GM23338 (cell line): ENCODE results near the gene ALOX15B. TPM values are rescaled to one million over a fixed set of nuclear protein-coding genes. Genes with fewer than 3 reads are reported as not detected.

Experiments used
- ATAC-seq: fragments of 200-7000 bp; cut with Tn5 transposase; 3 replicates; pipeline ENCODE4 v1.9.1; 2020
- DNase-seq: peaks from one replicate; pipeline ENCODE4 v3.0.0-alpha.2; 2015; ENCODE audit warnings: low spot score
- H2AFZ ChIP-seq: fragments of 200-600 bp; sonication (generic); 2 replicates; pipeline ENCODE4 v1.8.0; 2016; ENCODE audit warnings: antibody characterized with exemption, mild to moderate bottlenecking, moderate library complexity
- H3F3A ChIP-seq: fragments of 200-600 bp; sonication (generic); replicated peaks from 2 replicates; pipeline ENCODE4 v1.8.0; 2017; ENCODE audit warnings: antibody characterized with exemption, mixed run types, low read depth
- H3K27ac ChIP-seq: fragments of 200-600 bp; sonication (generic); 2 replicates; pipeline ENCODE4 v1.6.1; 2016; ENCODE audit warnings: low read depth
- H3K27me3 ChIP-seq: fragments of 200-600 bp; sonication (generic); 2 replicates; pipeline ENCODE4 v1.8.0; 2016; ENCODE audit warnings: mild to moderate bottlenecking, mixed run types, moderate library complexity; ENCODE audit not compliant: insufficient read depth
- H3K36me3 ChIP-seq: fragments of 200-600 bp; sonication (generic); 2 replicates; pipeline ENCODE4 v1.8.0; 2016; ENCODE audit warnings: mild to moderate bottlenecking; ENCODE audit not compliant: insufficient read depth
- H3K4me1 ChIP-seq: fragments of 200-600 bp; sonication (generic); 2 replicates; pipeline ENCODE4 v1.8.0; 2016; ENCODE audit warnings: mild to moderate bottlenecking, moderate library complexity; ENCODE audit not compliant: insufficient read depth
- H3K4me2 ChIP-seq: fragments of 200-600 bp; sonication (generic); 2 replicates; pipeline ENCODE4 v1.7.1; 2017; ENCODE audit warnings: mixed run types
- H3K4me3 ChIP-seq: fragments of 200-600 bp; sonication (generic); 2 replicates; pipeline ENCODE4 v1.6.1; 2016; ENCODE audit warnings: mixed run types
- H3K79me2 ChIP-seq: fragments of 200-600 bp; sonication (generic); replicated peaks from 2 replicates; pipeline ENCODE4 v1.8.0; 2017; ENCODE audit warnings: mild to moderate bottlenecking; ENCODE audit not compliant: insufficient read depth
- H3K9me2 ChIP-seq: fragments of 200-600 bp; sonication (generic); 2 replicates; pipeline ENCODE4 v1.8.0; 2017; ENCODE audit not compliant: insufficient read depth
- H4K20me1 ChIP-seq: fragments of 200-600 bp; sonication (generic); replicated peaks from 2 replicates; pipeline ENCODE4 v1.8.0; 2017; ENCODE audit warnings: mild to moderate bottlenecking; ENCODE audit not compliant: insufficient read depth
- H3K27ac Mint-ChIP-seq: 2 replicates; pipeline ENCODE4 v1.8.0; 2020; ENCODE audit warnings: inconsistent platforms, mild to moderate bottlenecking, moderate library complexity, mixed read lengths
- H3K27me3 Mint-ChIP-seq: 3 replicates; pipeline ENCODE4 v1.8.0; 2022; ENCODE audit warnings: low read depth, mild to moderate bottlenecking, moderate library complexity, mixed read lengths, inconsistent platforms; ENCODE audit not compliant: insufficient read depth, poor library complexity
- H3K36me3 Mint-ChIP-seq: 3 replicates; pipeline ENCODE4 v1.8.0; 2021; ENCODE audit warnings: low read depth, mild to moderate bottlenecking, inconsistent platforms, moderate library complexity, mixed read lengths
- H3K4me1 Mint-ChIP-seq: 3 replicates; pipeline ENCODE4 v1.8.0; 2020; ENCODE audit warnings: mild to moderate bottlenecking, inconsistent platforms, mixed read lengths
- H3K4me3 Mint-ChIP-seq: 3 replicates; pipeline ENCODE4 v1.8.0; 2021; ENCODE audit warnings: moderate library complexity, mild to moderate bottlenecking, inconsistent platforms, mixed read lengths
- H3K9me3 Mint-ChIP-seq: 3 replicates; pipeline ENCODE4 v1.8.0; 2020; ENCODE audit warnings: moderate library complexity, mild to moderate bottlenecking, inconsistent platforms, mixed read lengths
- CREB1 ChIP-seq: fragments of 250-450 bp; sonication (Bioruptor Pico); IDR thresholded peaks from 2 replicates; pipeline ENCODE4 v1.5.0; 2020; ENCODE audit warnings: low read depth, mild to moderate bottlenecking, moderate library complexity
- EZH2 ChIP-seq: fragments of 200-600 bp; sonication (generic); IDR thresholded peaks from one replicate; pipeline ENCODE4 v1.8.0; 2017; ENCODE audit warnings: antibody characterized with exemption, mild to moderate bottlenecking, low read depth; ENCODE audit not compliant: unreplicated experiment
- EZH2phosphoT487 ChIP-seq: fragments of 200-600 bp; sonication (generic); IDR thresholded peaks from one replicate; pipeline ENCODE4 v1.8.1; 2018; ENCODE audit warnings: antibody characterized with exemption; ENCODE audit not compliant: unreplicated experiment
- JUNB ChIP-seq: IDR thresholded peaks from one replicate; pipeline ENCODE4 v1.6.1; 2016; ENCODE audit warnings: antibody characterized with exemption; ENCODE audit not compliant: unreplicated experiment
- NANOG ChIP-seq: IDR thresholded peaks from 2 replicates; pipeline ENCODE4 v1.6.1; 2016; ENCODE audit warnings: antibody characterized with exemption, borderline replicate concordance
- POLR2AphosphoS5 ChIP-seq: IDR thresholded peaks from 2 replicates; pipeline ENCODE4 v1.6.1; 2016; ENCODE audit warnings: antibody characterized with exemption, low read depth
- STAT1 ChIP-seq: IDR thresholded peaks from one replicate; pipeline ENCODE4 v1.6.1; 2016; ENCODE audit warnings: antibody characterized with exemption; ENCODE audit not compliant: unreplicated experiment
- ZNF114 ChIP-seq: fragments of 250-450 bp; sonication (Bioruptor Pico); IDR thresholded peaks from 2 replicates; pipeline ENCODE4 v1.5.0; 2020; ENCODE audit warnings: mild to moderate bottlenecking, moderate library complexity
- ZNF331 ChIP-seq: fragments of 250-450 bp; sonication (Bioruptor Pico); IDR thresholded peaks from 2 replicates; pipeline ENCODE4 v1.5.0; 2020; ENCODE audit warnings: low read depth, mild to moderate bottlenecking, moderate library complexity
- polyA plus RNA-seq: library from polyadenylated mRNA; unstranded; fragments of >200 nt; fragmentation: Nextera tagmentation; extraction: Ambion mirVana; gene quantifications from 2 replicates; pipeline ENCODE4 v1.2.1, GENCODE V29; 2016
- total RNA-seq: library from RNA; depleted of rRNA; stranded (reverse); fragments of >200 nt; shearing (Covaris generic); gene quantifications from 2 replicates; pipeline ENCODE4 v1.2.3, GENCODE V29; 2014
- TF ChIP-seq, protein P1 (sequence below): IDR thresholded peaks from 2 replicates; pipeline ENCODE4 v1.6.1; 2016; ENCODE audit warnings: antibody characterized with exemption
- TF ChIP-seq, protein P2 (sequence below): IDR thresholded peaks from one replicate; pipeline ENCODE4 v1.6.1; 2018; ENCODE audit warnings: antibody characterized with exemption; ENCODE audit not compliant: unreplicated experiment
- TF ChIP-seq, protein P3 (sequence below): fragments of 250-450 bp; sonication (Bioruptor Pico); IDR thresholded peaks from 2 replicates; pipeline ENCODE4 v1.5.0; 2020; ENCODE audit warnings: mild to moderate bottlenecking, moderate library complexity
- TF ChIP-seq, protein P4 (sequence below), 2 experiments: fragments of 200-600 bp in 1 of 2; sonication (generic) in 1 of 2; conservative IDR thresholded peaks; 2 replicates each; pipeline versions ENCODE4 v1.5.1 to v1.6.1; 2016 to 2017; ENCODE audit warnings: antibody characterized with exemption in 2 of 2, low read depth in 2 of 2, mild to moderate bottlenecking in 2 of 2, moderate library complexity in 1 of 2

The ALOX15B gene
- total and polyA plus RNA-seq, 2 experiments from 2014 or later, result 0.42 to 0.45 TPM

DNA sequence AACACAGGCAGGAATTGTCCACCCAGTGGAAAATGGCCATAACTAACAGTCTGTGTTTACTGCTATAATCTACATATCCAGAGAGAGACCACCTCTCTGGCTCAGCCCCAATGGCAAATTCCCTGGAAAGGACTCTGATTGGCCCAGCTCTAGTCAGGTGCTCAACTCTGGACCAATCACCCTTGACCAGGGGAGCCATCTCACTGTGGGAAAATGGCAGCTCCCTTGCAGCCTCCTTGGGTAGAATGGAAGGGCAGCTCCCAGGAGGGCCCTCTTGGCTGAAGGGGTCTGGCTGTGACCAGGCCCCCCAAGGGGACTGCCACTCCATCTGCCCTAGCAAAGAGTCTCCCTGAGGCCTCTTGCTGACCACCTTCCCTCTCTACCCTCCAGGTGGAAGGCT, 3.1 kb downstream of the ALOX15B start:
- no peak for DNase-seq
- Histone ChIP-seq H4K20me1 (no peaks in the 10 kb centered on the region), H3K9me2 (no peaks in the 10 kb centered on the region), H3K27ac (no peak overlapping the region), H3F3A (0 out of 2 replicates have a peak, but pooled peaks cover 3% of the 10 kb centered on the region), H3K79me2 (no peaks in the 10 kb centered on the region), H3K4me3 (no peak overlapping the region), H3K4me2 (no peak overlapping the region), H3K4me1 (no peaks in the 10 kb centered on the region; the same call in 1 of the 2 replicates), H2AFZ (no peak overlapping the region), H3K36me3 (no peaks in the 10 kb centered on the region), H3K27me3 (peaks cover 32% of the 10 kb centered on the region)
- peaks cover 5% of the 10 kb centered on the region for H3K27me3 Mint-ChIP-seq
- peaks cover 9% of the 10 kb centered on the region for H3K4me1 Mint-ChIP-seq
- TF ChIP-seq CREB1 (CRISPR knock-in tag), result no peak
- TF ChIP-seq POLR2AphosphoS5, result no peak
- TF ChIP-seq NANOG, result no peak
- TF ChIP-seq ZNF331 (CRISPR knock-in tag), result no peak
- TF ChIP-seq, protein P1, sequence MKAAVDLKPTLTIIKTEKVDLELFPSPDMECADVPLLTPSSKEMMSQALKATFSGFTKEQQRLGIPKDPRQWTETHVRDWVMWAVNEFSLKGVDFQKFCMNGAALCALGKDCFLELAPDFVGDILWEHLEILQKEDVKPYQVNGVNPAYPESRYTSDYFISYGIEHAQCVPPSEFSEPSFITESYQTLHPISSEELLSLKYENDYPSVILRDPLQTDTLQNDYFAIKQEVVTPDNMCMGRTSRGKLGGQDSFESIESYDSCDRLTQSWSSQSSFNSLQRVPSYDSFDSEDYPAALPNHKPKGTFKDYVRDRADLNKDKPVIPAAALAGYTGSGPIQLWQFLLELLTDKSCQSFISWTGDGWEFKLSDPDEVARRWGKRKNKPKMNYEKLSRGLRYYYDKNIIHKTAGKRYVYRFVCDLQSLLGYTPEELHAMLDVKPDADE, result no peak
- no peak for TF ChIP-seq ZNF114
- no peak for TF ChIP-seq STAT1
- TF ChIP-seq EZH2, result no peak
- TF ChIP-seq, protein P2, sequence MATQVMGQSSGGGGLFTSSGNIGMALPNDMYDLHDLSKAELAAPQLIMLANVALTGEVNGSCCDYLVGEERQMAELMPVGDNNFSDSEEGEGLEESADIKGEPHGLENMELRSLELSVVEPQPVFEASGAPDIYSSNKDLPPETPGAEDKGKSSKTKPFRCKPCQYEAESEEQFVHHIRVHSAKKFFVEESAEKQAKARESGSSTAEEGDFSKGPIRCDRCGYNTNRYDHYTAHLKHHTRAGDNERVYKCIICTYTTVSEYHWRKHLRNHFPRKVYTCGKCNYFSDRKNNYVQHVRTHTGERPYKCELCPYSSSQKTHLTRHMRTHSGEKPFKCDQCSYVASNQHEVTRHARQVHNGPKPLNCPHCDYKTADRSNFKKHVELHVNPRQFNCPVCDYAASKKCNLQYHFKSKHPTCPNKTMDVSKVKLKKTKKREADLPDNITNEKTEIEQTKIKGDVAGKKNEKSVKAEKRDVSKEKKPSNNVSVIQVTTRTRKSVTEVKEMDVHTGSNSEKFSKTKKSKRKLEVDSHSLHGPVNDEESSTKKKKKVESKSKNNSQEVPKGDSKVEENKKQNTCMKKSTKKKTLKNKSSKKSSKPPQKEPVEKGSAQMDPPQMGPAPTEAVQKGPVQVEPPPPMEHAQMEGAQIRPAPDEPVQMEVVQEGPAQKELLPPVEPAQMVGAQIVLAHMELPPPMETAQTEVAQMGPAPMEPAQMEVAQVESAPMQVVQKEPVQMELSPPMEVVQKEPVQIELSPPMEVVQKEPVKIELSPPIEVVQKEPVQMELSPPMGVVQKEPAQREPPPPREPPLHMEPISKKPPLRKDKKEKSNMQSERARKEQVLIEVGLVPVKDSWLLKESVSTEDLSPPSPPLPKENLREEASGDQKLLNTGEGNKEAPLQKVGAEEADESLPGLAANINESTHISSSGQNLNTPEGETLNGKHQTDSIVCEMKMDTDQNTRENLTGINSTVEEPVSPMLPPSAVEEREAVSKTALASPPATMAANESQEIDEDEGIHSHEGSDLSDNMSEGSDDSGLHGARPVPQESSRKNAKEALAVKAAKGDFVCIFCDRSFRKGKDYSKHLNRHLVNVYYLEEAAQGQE, result no peak
- TF ChIP-seq JUNB, result no peak
- TF ChIP-seq, protein P3, sequence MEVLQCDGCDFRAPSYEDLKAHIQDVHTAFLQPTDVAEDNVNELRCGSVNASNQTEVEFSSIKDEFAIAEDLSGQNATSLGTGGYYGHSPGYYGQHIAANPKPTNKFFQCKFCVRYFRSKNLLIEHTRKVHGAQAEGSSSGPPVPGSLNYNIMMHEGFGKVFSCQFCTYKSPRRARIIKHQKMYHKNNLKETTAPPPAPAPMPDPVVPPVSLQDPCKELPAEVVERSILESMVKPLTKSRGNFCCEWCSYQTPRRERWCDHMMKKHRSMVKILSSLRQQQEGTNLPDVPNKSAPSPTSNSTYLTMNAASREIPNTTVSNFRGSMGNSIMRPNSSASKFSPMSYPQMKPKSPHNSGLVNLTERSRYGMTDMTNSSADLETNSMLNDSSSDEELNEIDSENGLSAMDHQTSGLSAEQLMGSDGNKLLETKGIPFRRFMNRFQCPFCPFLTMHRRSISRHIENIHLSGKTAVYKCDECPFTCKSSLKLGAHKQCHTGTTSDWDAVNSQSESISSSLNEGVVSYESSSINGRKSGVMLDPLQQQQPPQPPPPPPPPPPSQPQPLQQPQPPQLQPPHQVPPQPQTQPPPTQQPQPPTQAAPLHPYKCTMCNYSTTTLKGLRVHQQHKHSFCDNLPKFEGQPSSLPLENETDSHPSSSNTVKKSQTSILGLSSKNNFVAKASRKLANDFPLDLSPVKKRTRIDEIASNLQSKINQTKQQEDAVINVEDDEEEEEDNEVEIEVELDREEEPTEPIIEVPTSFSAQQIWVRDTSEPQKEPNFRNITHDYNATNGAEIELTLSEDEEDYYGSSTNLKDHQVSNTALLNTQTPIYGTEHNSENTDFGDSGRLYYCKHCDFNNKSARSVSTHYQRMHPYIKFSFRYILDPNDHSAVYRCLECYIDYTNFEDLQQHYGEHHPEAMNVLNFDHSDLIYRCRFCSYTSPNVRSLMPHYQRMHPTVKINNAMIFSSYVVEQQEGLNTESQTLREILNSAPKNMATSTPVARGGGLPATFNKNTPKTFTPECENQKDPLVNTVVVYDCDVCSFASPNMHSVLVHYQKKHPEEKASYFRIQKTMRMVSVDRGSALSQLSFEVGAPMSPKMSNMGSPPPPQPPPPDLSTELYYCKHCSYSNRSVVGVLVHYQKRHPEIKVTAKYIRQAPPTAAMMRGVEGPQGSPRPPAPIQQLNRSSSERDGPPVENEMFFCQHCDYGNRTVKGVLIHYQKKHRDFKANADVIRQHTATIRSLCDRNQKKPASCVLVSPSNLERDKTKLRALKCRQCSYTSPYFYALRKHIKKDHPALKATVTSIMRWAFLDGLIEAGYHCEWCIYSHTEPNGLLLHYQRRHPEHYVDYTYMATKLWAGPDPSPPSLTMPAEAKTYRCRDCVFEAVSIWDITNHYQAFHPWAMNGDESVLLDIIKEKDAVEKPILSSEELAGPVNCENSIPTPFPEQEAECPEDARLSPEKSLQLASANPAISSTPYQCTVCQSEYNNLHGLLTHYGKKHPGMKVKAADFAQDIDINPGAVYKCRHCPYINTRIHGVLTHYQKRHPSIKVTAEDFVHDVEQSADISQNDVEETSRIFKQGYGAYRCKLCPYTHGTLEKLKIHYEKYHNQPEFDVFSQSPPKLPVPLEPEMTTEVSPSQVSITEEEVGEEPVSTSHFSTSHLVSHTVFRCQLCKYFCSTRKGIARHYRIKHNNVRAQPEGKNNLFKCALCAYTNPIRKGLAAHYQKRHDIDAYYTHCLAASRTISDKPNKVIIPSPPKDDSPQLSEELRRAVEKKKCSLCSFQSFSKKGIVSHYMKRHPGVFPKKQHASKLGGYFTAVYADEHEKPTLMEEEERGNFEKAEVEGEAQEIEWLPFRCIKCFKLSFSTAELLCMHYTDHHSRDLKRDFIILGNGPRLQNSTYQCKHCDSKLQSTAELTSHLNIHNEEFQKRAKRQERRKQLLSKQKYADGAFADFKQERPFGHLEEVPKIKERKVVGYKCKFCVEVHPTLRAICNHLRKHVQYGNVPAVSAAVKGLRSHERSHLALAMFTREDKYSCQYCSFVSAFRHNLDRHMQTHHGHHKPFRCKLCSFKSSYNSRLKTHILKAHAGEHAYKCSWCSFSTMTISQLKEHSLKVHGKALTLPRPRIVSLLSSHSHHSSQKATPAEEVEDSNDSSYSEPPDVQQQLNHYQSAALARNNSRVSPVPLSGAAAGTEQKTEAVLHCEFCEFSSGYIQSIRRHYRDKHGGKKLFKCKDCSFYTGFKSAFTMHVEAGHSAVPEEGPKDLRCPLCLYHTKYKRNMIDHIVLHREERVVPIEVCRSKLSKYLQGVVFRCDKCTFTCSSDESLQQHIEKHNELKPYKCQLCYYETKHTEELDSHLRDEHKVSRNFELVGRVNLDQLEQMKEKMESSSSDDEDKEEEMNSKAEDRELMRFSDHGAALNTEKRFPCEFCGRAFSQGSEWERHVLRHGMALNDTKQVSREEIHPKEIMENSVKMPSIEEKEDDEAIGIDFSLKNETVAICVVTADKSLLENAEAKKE (CRISPR knock-in tag), result no peak
- no peak for TF ChIP-seq EZH2phosphoT487
- TF ChIP-seq, protein P4, sequence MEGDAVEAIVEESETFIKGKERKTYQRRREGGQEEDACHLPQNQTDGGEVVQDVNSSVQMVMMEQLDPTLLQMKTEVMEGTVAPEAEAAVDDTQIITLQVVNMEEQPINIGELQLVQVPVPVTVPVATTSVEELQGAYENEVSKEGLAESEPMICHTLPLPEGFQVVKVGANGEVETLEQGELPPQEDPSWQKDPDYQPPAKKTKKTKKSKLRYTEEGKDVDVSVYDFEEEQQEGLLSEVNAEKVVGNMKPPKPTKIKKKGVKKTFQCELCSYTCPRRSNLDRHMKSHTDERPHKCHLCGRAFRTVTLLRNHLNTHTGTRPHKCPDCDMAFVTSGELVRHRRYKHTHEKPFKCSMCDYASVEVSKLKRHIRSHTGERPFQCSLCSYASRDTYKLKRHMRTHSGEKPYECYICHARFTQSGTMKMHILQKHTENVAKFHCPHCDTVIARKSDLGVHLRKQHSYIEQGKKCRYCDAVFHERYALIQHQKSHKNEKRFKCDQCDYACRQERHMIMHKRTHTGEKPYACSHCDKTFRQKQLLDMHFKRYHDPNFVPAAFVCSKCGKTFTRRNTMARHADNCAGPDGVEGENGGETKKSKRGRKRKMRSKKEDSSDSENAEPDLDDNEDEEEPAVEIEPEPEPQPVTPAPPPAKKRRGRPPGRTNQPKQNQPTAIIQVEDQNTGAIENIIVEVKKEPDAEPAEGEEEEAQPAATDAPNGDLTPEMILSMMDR (conservative IDR thresholded peaks at IDR 0.05; ENCODE audit: low read depth in 2 of 2), result no peak
- no peaks in the 10 kb centered on the region for H3K36me3 Mint-ChIP-seq
- H3K9me3 Mint-ChIP-seq, result no peaks in the 10 kb centered on the region; the same call in 2 of the 3 replicates
- ATAC-seq, result no peak
- no peak overlapping the region for H3K27ac Mint-ChIP-seq
- H3K4me3 Mint-ChIP-seq, result no peak overlapping the region
